Bone marrow (tissue), 2 donors: ENCODE results near the gene B4GALT5.

Experiments
- DNase-seq, 2 donors: peaks; one replicate each; lab custom pipeline; 2025; lab: John Stamatoyannopoulos, UW

B4GALT5 gene

DNA sequence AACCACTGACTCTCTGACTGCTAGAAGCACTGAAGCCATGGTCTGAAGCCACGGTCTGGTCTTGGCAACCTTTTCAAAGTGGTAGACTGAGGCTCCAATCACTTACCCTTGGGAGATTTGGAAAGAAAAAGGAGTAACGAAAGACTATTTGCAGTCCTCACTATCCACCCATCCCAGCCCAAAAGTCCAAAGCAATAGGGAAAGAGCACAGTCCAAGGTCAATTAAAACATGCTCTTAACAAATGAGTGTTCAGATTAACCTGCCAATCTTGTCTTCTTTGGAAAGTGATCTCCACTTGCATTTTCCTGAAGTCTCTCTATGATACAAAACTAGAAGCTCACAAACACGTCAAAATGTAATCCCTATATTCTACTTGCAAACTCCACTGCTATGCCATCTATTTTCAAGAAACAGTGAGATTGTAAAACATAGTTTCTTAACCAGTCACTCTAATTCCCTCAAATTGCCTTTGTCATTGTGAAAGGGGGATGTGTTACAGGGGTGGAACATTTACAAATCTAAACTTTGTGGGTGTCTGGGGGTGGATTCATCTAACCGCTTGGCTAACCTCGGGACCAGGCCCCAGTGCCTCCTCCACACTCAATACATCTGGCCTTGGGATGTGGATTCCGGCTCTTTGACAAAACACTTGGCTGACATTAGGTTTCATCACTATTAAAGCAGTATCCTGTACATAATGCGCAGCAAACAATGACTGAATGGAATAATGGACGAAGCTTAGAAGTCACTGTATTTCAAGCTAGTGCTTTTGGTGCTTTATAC, 56.4 kb downstream of the B4GALT5 start:
- DNase-seq = no peak

DNA sequence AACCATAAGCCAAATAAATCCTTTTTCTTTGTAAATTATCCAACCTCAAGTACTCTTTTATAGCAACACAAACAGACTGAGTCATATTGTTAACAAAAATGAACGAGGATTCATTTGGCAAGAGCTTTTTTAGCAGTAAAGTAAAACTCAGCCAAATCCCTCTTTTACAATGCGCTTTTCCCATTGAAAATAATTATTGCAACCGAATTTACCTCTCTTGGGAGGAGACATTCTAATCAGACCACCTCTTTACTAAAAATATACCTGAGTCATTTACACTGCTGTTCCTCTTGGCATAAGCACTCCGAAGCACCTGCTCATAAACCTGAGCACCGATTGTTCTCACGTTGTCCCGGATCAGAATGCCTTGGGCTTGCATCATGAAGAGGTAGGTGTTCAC, 57.4 kb downstream of the B4GALT5 start:
- DNase-seq = no peak

DNA sequence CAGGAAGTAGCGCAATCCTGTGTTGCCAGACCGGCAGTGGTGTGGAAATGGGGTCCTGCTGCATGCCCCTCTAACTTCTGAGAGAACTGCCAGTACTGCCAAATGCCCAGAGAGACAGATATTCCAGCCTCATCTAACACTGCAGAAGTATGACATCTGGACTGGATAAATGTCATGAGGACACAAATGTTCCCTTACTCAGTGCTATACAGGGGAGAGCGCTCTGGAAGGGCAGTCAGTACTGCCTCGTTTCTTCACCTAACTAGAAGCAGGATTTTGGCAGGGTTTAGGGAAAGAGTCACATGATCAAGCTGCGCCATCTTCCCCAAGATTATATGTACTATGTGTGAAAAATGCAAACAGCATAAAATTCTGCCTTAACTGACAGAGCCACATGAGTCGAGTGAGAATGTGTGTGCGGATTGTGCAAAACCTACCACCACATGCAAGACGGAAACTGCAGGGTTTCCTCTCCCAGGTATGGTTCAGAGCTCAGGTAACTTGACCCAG, 59.7 kb downstream of the B4GALT5 start:
- no peak for DNase-seq

DNA sequence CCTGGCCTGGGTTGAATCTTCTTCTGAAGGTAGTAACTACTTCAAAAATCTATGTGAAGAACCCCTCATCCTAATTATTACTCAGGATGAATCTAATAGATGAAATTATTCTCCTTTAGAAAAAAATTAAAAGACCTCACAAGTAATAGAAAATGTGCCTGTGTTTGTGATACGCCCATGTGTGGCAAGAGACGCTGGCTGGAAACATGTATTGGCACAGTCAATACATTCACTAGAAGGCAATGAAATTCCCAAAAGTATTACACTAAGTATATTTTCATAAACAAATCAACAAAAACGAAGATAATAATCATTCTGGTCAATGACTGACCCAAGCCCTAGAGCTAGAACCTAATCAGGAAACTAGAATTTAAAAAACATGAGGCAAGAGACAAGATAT, 64.0 kb downstream of the B4GALT5 start:
- no peak for DNase-seq

DNA sequence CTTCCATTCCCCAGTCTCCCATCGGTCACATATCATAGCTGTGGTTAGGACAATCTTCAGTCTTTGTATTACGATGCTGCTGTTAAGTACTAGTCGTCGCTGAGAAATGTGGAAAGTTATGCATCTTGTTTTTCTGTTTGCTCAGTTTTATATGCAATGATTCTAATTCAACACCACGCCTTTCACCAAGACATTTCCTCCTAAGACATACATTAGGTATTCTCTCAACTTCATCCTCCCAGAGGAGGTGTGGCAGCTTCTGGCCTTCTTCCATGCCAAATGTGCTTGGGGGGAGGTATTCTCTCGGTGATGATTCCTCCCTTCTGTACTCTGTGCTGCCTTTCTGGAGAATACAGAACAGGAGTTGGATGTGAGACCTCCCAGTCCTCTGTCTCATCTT, 66.1 kb downstream of the B4GALT5 start:
- no peak for DNase-seq

DNA sequence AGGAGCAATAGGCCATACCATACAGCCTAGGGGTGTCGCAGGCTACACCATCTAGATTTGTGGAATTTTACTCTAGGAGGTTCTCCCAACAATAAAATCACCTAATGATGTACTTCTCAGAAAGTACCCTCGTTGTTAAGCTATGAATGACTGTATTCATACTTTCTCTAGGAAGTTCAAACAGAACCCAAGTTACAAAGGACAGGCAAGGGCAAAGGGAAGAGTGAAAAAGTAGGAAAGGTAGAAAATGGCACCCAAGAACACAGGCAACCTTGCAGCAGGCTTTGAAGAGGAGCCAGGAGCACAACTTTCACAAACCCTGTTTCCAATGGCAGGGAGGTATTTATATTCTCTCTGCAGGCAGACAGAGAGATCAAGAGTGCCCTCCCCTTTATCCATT, 67.2 kb downstream of the B4GALT5 start:
- DNase-seq = no peak

DNA sequence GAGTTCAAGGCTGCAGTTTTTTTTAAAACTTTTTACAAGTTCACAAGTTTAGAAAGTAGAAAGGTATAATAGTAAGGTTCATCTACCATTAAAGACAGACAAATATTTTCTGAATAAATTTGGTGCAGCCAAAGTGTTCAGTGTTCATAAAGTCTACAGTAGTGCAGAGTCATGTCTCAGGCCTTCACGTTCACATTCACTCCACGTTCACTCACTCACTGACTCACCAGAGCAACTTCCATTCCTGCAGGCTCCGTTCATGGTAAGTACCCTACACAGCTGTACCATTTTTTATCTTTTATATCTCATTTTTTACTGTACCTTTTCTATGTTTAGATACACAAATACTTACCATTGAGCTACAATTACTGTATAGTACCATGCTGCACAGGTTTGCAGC, 67.6 kb downstream of the B4GALT5 start:
- DNase-seq = no peak

DNA sequence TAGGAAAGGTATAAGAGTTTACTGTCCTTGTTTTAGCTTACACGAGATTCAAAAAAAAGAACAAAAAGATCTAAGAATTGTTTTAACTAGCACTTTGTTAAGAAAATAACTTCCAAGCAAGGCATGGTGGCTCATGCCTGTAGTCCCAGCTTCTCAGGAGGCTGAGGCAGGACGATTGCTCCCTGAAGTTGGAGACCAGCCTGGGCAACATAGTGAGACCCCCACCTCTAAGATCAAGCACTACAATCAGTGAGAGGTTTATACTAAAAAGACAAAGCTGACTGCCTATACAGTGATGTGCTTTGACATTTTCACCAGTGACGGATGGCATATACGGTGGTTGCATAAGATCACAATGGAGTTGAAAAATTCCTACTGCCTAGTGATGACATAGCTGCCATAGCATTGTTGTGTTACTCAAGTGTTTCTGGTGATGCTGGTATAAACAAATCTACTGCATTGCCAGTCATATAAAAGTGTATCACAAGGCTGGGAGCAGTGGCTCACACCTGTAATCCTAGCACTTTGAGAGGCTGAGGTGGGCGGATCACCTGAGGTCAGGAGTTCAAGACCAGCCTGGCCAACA, 68.6 kb downstream of the B4GALT5 start:
- no peak for DNase-seq

DNA sequence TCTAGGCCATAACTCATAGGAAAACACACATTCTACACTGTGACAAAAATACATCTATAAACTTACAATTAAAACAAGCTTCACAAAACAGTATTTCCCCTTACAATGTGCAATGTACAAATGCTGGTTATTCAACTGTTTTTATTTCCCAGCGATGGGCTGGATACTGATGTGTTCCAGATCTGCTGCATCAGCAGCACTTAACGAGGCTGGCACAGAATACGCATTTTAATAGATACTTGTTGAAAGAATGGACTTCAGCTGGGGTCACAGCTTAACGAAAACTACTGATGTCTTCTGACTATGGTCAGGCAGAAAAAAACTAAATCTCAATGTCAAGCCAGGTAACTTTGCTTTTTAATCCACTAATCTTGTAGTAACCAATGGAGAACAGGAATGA, 70.9 kb downstream of the B4GALT5 start:
- DNase-seq = no peak

DNA sequence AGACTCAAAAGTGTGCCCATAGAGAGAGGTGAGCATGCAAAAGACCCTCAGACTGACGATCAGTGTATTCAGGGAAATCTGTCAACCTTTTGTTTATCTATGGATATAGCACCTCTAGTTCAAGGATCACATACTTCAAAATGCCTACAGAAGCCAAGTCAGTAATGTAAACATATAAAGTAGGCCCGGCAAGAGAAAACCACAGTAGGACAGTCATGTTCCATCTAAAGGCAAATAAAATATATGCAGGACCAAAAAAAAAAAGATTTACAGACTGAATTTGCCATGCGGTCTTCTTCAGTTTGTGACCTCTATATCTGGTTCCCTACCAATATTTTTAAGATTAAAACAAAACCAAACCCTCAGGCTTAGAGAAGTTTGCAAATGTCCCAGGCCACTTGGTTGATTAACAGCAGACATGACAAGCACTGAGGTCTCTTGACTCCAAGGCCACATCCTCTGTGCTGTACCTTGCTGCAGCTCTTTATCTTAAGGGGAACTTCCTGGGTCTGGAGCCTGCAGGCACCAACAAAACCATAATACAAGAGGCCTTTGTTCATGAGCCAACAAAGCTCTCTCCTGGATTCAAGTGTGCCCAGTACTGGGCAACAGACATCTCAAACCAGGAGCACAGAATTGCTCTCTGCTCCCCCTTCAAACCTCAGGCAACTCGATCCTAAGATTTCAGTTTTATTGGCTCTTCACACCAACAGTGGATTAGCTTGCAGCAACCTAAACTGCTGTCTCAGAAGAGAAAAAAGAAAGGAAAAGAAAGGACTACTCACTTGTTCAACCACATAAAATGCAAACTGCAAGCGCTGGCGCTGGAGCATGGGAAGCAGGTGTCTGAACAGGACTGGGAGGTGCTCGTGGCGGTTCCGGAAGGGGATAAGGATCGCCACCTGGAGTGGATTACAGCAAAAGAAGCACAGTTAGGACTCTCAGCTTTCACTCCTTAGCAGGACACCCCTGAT, 71.7 kb downstream of the B4GALT5 start:
- DNase-seq = no peak

DNA sequence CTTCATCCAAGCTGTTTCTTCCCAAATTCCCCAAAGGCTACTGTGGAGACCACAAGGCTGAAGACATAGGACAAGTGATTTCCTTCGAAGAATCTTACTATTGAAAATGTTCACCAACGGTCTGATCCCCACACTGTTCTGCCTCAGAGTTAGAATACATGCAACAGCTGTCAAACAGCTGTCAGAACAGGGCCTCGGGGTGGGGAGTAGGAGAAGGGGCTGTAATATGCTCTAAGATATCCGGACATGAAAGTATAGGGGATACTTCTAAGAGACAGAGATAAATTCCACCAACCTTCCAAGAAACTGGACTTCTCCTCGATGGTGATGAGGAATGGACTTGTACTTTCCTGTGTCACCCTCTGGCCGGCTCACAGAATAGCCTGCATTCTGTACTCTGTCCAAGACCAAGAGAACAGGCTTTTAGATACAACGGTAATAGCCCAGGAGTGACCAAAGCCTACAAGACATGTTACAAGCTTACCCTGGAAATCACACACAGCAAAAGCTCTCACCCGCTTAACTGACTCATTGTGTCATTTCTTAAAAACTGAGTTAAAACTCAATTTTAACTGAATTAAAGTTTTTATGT, 76.5 kb downstream of the B4GALT5 start:
- no peak for DNase-seq

DNA sequence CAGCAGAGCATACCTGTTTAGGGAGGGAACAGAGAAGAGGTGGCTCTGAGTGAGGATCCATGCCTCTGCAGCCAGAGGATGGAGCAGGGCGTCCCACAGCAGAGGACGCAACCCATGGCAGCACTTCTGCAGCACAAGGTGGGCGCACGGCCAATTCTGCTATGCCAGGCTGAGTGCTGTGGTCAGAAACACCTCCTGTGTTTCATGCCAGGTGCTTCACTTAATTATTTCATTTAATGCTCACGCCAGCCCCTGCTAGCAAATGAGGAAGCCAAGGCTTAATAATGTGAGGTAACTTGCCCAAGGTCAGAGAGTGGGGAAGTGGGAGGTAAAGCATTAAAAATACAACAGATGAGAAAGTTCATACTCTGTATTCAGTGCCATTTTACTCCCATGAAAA, 77.2 kb downstream of the B4GALT5 start:
- DNase-seq = no peak

DNA sequence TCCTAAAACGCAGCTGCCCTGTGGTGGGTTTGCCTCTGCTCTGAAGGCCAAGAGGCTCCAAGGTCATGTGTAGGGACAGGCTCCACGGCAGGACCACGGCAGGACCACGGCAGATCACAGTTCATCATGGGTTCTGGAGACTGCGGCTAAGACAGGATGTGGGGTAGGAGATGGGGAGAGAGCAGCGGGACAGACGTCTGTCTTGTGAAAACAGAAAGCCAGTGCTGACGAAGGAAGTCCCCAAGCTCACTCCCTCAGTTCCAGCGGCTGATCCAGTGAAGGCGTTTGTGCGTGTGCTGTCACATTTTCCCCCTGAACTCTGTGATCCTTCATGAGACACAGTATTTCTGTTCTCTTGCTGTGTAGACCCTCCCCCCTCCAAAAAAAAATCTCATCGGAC, 77.8 kb downstream of the B4GALT5 start:
- no peak for DNase-seq

DNA sequence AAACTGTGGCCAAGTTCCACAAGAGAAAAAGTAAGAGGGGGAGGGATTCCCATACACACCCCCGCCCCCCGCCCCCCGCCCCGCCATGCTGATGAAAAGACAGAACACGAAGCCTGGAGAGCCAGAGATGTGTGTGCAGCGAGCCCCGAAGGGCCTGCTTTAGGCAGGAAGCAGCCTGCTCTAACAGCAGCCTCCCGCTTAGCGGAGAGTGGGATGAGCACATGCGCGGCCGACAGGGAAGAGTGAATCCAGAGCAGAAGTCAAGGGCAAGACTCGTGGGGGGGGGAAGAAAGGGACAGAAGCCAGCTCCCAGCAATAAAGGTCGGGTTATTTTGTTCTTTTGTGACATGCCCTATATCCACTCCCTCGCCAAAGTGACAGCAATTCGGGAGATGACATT, 78.5 kb downstream of the B4GALT5 start:
- no peak for DNase-seq

DNA sequence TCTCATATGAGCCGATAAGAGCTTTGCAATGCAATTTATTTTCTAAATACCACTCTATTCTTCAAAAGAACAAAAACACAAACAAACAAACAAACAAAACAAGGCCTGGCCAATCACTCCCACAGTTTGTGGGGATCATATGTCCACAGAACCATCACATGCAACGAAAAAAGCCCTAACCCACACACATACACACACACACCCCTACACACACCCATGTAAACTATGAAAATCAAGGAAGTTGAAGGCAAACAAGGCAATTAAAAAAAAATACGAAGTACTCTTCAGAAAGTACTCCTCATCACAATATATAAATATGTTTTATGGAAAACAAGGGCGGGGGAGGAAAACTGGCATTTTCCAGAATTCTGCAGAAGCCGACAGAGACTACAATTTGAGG, 79.6 kb downstream of the B4GALT5 start:
- no peak for DNase-seq

DNA sequence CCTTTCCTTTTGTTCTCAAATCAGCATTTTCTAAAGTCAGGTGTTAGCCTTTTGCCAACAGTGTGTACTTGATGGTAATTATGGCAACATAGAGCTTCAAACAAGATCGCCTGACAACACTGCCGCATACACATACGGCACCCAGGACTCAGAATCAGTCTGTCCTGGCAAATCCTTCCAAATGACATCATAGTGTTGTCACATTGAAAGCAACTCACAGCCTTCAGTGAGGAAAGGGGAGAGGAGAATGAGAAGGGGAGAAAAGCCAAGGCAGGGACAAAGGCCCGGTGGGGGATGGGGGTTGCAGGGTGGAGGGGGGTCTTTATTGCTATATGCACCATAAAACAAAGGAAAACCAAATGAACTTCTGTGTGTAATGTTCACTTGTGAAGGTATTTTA, 80.0 kb downstream of the B4GALT5 start:
- DNase-seq = no peak

DNA sequence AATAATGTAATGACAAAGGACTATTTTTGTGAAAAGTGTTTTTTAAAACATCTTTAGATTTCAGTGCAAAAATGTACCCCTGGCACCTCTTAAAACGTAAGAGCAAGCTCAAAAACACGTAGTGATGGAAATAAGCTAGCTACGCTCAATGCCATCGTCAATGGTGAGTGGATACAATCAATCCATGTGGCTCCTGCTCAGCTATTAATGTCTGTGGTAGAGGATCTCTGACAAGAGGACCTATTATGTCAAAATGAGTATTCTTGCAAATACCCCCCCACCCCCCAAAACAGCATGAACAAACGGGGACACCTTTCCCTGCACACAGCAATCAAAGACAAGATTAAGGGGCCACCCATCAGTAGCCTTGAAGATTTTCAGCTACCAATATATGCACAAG, 80.7 kb downstream of the B4GALT5 start:
- DNase-seq = no peak

DNA sequence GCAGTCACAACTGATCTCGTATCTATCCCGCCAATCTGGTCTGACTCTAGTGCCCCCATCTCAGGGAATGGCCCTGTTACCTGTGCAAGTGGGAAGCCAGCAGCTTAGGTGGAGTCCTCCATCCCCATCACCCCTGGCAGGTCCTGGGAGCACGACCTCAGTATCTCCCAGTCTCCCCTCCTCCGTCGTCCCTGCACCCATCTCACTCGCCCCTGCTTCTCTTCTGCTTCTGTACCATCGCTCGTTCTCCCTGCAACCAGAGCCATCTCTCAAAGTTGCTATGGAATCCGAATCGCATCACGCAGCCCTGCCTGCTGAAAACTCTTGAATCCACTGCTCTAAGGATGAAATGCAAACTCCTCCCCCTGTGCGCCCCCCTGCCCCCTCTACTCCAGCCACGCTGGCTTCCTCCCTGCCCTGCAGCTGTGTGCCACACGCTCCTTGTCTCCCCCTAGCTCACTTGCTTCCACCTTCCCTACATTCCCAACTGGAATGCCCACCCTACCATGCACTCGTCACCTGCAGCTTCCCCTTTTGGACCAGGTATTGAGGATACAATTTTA, 81.7 kb downstream of the B4GALT5 start:
- DNase-seq = no peak

DNA sequence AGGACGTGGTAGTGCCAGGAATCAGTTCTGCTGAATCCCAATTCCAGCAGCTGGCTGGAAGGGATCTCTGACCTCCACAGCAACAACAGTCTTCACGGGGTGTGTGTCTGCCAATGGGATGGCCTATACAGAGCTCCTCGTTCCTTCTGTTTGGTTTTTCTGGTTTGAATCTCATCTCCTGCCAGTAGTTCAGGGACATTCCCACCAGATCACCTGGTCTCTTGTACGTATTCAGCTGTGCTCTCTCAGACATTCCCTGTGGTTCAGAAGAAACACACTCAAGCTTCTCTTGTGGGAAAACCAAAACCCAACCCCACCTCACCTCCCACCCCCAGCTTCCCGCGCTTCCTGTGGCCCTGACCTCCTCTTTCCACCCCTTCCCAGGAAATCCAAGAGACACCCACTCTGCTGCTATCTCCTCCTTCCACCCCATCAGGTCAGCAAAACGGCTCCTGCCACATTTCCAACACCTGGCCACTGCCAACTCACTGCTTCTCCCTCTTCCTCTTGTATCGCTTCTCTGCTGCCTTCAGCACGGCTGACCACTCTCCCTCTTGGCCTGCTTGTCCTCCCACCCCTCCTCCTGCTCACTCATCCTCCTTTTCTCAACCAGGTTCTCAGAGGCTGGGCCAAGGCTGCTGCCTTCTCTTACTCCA, 82.5 kb downstream of the B4GALT5 start:
- DNase-seq = no peak

DNA sequence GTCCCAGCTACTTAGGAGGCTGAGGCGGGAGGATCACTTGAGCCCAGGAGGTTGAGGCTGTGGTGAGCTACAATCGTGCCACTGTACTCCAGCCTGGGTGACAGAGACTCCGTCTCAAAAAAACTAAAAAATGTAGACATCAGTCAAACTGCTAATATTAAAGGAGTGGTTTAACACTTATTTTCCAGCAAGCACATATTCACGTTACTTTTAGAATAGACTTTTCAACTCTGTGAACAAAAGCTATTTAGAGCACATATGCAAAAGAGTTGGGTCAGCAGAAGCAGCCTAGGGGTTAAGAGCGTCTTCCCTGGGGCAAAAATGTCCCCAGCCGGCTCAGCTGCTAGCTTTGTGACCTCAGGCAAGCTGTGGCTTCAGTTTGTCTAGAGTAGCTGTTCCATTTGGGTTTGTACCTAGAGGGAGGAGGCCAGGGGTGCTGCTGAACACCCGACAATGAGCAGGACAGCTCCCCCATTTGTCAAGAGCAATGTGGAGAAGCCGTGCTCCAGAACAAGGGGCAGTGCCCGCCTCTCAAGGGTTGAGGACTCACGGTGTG, 83.2 kb downstream of the B4GALT5 start:
- no peak for DNase-seq

DNA sequence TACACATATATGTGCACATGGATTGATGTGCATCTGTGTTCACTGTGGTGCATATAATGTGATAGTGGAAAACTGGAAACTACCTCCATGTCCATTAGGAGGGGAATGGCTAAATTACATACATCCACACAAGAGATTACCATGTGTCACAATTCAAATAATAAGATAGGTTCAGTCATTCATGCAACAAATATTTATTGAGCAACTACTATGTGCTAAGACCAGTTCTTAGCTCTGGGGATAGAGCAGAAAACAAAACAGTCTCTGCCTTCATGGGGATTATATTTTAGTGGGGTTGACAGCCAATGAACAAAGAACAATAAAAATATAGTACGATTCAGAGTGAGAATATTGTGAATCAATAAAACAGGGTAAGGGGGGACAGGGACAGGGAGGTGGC, 84.1 kb downstream of the B4GALT5 start:
- DNase-seq = no peak
